NCI-H2196 (cell line): ENCODE measurements around the gene TRIM10.
"Not testable (repeated sequence)": the region's sequence is repeated elsewhere in the genome, so short reads cannot be mapped to it uniquely, and the experiment has no call there.

Experiments used
- DNase-seq: peaks from one replicate; lab custom pipeline; 2025; ENCODE audit not compliant: unreplicated experiment; lab: John Stamatoyannopoulos, UW

TRIM10 gene

GRCh38 chr6:30130179-30130679 is 30.8 kb downstream of the TRIM10 start:
- no peak for DNase-seq

- DNase-seq: no peak
These were observed 31.5 kb downstream of the TRIM10 start for GRCh38 chr6:30129265-30130178.

GRCh38 chr6:30127238-30128093 is 33.5 kb downstream of the TRIM10 start:
- DNase-seq: no peak

- no peak for DNase-seq
These were observed 38.5 kb downstream of the TRIM10 start for GRCh38 chr6:30122515-30122914.

GRCh38 chr6:30121446-30122366 is 39.3 kb downstream of the TRIM10 start:
- no peak for DNase-seq

- not testable (repeated sequence) for DNase-seq
These were observed 42.3 kb downstream of the TRIM10 start for GRCh38 chr6:30118691-30119090.

GRCh38 chr6:30116724-30117123 is 44.3 kb downstream of the TRIM10 start:
- no peak for DNase-seq

GRCh38 chr6:30113841-30114240 is 47.2 kb downstream of the TRIM10 start:
- no peak for DNase-seq

- DNase-seq: no peak
These were observed 47.8 kb downstream of the TRIM10 start, which contains the start of gene TRIM31 for GRCh38 chr6:30113003-30113759. TSS of gene TRIM31 (minus strand) at chr6:30113090. CDS start at chr6:30112805, 285 bp downstream.

- DNase-seq: no peak
These were observed 48.5 kb downstream of the TRIM10 start for GRCh38 chr6:30112402-30112994.

- no peak for DNase-seq
These were observed 49.6 kb downstream of the TRIM10 start for GRCh38 chr6:30111266-30111856.

- DNase-seq: no peak
These were observed 56.4 kb downstream of the TRIM10 start for GRCh38 chr6:30104661-30105060.

GRCh38 chr6:30103872-30104179 is 57.2 kb downstream of the TRIM10 start:
- DNase-seq: no peak

GRCh38 chr6:30102970-30103871 is 57.8 kb downstream of the TRIM10 start:
- DNase-seq: peak; percentile 86

- DNase-seq: no peak
These were observed 58.5 kb downstream of the TRIM10 start for GRCh38 chr6:30102414-30102969.
